Activated CD4-positive, alpha-beta T cell treated with anti-CD3 and anti-CD28 coated beads for 4 hours (primary cell): ENCODE results near the gene FAM117A.

Experiments
- DNase-seq, 2 donors: peaks; one replicate each; pipeline ENCODE4 v3.0.0-alpha.2; 2020

Gene FAM117A

DNA sequence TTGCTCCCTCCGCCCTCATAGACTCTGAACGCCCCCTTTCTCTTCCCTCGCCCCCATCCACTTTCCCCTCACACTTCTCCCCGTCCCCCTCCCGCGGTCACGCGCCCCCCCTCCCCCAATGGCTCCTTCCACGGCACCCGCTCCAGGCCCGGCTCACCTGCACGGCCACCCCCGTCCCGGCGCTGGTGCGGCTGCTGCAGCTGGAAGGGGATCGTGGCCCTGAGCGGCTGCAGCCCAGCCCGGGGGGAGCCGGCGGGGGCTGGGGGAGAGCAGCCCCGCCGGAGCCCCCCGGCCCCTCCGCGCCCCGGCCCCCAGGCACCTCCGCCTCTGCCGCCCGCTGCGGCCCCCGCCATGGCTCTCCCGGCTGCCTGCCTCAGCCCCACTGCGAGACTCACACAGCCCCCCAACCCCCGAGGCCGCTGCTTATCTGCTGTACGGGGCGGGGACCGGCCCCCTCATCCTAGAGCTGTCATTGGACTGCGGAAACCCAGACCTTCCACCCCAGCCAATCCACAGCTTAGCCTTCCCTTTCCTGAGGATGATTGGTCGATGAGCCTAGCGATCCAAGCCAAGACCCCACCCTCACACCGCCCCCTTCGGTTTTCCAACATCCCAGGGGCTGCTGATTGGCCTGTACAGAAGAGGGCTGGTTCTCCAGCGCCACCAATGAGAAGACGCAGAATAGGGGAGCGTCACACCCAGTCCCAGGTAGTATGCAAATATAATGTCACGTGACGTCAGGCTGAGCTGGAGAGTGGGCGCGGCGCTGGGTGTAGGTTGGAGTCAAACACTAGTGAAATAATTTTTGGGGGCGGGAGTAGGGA, at the start of gene FAM117A:
TSS of gene FAM117A (minus strand) at position 397 of the 824 bp plus-strand sequence. CDS start at position 353, 44 bp downstream.
- DNase-seq = peak; percentile 95

- DNase-seq = no peak
Observed at GRCh38 chr17:49809056-49809455, 45.1 kb upstream of the FAM117A start.

DNA sequence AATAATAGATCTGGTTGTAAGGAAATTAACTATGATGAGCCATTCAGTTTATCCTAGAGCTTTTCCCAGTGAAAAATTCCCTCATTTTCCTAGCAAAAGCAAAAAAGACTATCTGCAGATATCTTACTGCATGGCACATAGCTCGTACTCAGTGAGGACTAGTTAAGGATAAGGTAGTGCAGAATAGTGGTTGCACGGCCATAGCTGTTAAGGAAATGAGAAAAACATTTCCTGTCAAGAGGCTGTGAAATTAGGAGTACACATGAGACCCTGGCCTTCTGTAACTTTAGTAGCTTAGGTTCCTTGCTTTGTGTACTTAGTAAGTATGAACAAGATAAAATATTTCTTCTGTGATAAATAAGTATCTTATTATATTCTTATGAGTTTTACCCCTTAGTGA, 34.8 kb upstream of the FAM117A start:
- no peak for DNase-seq

DNA sequence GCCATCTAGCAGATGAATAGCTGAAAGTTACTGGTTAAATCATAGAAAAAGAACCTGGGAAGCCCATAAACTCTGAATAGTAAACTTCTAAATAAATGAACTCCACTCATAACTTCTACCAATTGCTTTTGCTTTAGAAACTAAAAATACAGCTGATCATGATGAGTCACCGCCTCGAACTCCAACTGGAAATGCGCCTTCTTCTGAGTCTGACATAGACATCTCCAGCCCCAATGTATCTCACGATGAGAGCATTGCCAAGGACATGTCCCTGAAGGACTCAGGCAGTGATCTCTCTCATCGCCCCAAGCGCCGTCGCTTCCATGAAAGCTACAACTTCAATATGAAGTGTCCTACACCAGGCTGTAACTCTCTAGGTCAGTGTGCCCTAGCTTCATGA, 34.3 kb upstream of the FAM117A start:
- no peak for DNase-seq

- DNase-seq = no peak
Observed at GRCh38 chr17:49795372-49795771, 31.4 kb upstream of the FAM117A start.

- no peak for DNase-seq
Observed at GRCh38 chr17:49793309-49793708, 29.4 kb upstream of the FAM117A start.

- DNase-seq = no peak
Observed at GRCh38 chr17:49789243-49789578, 25.3 kb upstream of the FAM117A start.

DNA sequence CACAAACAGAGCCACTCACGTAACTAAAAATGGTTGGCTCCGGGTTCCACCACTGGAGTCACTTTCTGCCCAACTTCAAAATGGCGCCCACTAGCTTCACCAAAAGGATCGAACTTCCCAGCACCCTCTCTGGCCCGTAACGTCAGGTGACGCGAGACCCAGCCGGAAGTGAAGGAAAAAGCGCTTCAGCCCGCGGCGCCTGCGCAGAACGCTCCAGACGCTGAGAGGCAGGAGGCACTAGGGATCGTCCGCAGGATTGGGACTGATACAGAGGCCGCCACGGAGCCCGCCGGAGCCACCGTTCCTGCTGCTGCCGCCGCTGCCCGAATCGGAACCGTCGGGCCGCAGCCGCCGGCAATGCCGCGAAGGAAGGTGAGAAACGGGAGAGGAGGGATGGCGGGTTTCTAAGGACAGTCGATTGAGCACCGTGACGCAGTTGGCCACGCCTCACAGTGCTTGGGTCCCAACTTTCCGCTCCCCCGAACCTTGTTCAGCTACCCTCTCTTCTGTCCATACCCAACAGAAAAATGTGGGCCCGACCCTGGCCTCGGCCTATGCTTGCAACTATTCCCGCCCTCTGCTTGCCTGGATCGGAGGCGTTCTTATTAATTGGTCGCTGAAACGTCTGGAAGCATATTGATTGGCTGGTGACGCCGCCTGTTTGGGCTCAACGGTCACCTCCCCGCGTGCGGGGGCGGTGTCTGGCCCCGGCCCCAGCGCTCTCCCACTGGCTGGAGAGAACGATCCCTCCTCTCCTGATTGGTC, 24.7 kb upstream of the FAM117A start, which contains the start of gene KAT7:
TSS of gene KAT7 (plus strand) at position 204 of the 765 bp plus-strand sequence. CDS start at position 358, 154 bp downstream.
- peak; percentile 97 to 99 for DNase-seq

DNA sequence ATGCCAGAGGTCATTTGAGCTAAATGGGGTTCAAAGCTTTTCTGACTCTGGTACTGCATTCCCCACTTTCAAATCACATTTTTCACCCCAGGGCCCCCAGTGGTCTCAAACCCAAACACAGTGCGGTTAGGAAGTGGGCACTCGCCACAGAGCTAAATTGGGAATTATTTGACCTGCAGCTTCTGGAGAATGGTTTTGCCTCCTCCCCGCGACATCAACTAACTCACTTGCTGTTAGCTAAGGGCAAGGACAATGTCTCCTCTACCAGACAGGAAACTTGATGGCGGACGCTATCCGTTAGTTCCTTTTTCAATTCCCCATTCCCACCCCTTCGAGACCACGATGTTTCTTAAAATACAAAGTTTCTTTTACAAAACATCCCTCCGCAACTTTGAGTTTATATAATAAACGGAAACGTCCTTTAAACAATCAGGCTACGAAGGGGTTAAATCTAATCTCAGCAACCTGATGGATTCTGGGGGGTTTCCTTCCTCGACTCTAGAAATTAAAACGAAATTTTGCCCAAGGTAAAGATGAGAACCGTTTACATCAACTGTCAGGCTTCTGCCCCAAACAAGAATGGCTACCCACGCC, 24.1 kb upstream of the FAM117A start:
- peak; percentile 4 to 11 for DNase-seq

DNA sequence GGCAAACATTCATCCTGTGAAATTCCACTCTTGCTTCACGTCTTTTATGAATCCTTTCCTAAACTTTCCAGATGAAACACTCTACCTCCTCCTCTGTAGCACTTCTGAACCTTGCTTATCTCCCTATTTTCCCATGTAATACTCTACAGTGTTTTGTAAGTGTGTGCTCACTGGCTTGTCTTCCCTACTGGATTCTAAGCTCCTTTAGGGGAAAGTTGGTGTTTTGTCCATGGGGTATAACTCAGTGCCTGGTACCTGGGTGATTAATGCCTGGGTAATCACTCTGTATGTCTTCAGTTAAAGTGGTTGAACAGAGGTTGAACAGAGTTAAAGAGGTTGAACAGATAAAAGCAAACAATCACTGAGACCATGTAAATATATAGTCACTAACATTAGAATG, 20.7 kb upstream of the FAM117A start:
- no peak for DNase-seq

GRCh38 chr17:49783791-49784190, 19.9 kb upstream of the FAM117A start:
- DNase-seq = no peak

GRCh38 chr17:49783071-49783715, 19.3 kb upstream of the FAM117A start:
- no peak for DNase-seq

DNA sequence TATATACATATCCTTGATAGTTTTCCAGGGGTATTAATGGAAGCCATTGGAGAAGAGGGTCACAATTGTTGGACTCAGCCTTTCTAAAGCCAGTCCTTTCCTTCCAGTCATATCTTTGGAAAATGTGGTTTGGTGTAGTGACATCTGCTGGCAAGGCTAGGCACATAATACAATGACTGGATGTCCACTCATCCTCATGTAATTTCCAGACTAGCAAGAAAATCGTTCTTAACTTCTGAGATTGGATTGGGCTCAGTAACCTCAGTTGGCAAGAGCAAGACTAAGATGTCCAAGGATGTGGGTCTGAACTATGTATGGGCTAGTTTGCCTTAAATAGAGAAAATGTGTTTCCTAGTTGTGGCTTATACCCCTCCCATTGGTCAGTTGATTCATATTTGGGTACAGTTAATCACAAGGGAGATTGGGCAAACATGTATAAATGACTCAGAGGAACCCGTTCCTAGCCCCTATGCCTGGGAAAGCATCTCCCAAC, 15.9 kb upstream of the FAM117A start:
- DNase-seq = peak in 1 of 2 donors; percentile 34

GRCh38 chr17:49779156-49779738, 15.3 kb upstream of the FAM117A start:
- no peak for DNase-seq

DNA sequence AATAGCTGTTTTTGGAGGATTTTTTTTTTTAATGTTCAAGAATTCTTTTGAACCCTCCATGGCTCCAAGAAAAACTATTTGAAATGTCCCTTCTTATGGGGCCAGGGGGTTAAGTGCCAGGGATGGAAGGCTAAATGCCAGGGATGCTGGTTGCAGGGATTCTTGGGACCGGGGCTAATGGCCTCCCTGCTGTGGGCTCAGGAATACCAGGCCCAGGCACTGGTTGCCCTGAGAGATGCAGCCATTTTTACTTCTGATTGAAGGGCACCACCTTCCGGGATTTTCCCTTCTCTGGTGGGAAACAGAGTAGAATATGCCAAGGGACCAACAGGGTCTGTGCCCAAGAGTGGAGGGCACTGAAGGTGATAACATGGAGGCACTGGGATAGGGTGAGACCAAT, 13.6 kb upstream of the FAM117A start:
- DNase-seq = no peak

GRCh38 chr17:49776551-49777300, 12.8 kb upstream of the FAM117A start:
- no peak for DNase-seq

GRCh38 chr17:49775546-49776260, 11.8 kb upstream of the FAM117A start:
- DNase-seq = no peak

GRCh38 chr17:49766918-49767530, 3.1 kb upstream of the FAM117A start:
- no peak for DNase-seq

DNA sequence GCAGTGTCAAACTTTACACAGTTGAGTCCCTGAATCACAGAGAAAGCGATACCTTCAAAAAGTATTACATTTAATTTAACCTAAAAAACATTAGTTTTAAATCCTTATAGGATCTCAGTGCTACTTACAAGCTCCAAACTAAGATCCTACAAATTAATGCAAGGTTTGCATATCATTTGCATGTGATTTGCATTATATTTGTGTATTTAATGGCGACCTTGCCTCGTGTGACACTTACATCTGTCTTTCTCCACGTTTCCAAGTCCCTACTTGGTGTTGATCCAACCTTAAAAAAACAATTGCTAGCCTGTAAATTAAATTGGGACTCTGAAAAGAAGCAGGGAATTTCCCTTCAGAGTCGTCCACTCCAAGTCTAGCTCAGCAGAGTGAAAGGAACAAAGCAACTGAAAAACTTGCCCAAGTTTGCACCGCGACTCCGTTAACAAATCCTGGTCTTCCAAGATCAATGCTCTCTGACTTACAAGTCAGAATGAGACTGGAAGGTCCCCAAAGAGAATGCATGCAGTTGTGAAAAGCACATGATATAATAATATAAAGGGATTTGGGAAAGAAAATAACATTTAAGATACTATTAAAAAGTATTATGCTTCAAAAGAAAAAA, 739 bp upstream of the FAM117A start:
- DNase-seq = no peak
